NCI-H2227 (cell line): ENCODE data around the gene MICAL2.

Source experiments
- DNase-seq: peaks from one replicate; lab custom pipeline; 2025; ENCODE audit not compliant: unreplicated experiment; lab: John Stamatoyannopoulos, UW

MICAL2 gene

DNA sequence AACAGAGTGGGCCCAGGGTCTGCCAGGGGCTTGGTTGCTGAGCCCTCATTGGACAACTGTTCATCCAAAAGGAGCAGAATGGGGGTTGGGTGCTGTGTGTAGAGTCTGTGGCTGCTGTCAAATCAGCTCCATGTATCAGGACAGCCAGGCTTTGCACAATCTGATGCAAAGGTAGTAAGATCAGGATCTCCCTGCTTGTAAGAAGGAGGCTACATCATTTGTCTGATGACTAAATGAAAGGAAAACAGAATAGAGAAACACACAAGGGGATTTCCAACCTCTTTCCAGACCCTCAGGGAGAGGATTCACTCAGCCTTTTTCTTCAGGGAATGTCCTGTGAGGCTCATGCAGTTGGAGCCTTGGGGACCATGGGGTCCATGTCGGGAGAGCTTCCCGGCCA, 7.2 kb downstream of the MICAL2 start:
- DNase-seq, result no peak

- peak; percentile 51 for DNase-seq
Observed at GRCh38 chr11:12118949-12119348, 8.6 kb downstream of the MICAL2 start.

DNA sequence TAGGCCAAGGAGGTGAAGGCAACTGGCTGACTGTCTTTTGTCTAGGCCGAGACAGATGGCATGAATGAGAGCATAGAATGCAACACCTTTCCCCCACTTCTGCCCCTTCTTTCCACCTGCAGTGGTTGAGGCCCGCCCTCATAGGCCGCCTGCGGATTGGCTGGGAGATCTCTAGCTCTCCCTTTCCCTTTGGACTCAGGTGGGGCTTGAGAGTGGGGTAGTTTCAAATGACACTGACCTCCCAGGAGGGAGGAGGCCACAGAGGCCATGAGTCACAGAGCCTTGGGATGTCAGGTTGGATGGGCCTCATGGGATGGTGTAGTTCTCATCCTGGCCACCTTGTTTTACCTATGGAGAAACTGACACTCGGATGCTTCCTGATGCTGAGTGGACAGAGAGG, 9.1 kb downstream of the MICAL2 start:
- no peak for DNase-seq

GRCh38 chr11:12120031-12121008, 9.9 kb downstream of the MICAL2 start:
- DNase-seq, result no peak

DNA sequence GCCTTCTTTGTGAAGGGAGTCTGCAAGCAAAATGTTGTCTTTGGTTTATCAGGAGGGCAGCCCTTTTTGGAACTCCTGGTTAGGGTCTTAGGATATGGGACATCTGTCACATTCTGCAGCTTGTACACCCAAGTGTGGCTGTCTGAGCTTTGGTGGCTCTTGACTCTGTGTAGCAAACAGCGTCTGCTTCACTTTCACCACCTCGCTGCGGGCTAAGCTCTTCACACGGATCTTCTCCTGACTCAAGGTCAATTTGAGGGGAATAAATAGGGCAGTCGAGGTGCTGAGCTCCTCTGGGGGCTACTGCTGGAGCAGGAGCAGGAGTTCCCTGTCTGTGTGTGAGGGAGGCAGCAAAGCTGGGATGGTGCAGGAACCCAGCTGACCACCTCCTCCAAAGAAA, 10.6 kb downstream of the MICAL2 start:
- no peak for DNase-seq

DNA sequence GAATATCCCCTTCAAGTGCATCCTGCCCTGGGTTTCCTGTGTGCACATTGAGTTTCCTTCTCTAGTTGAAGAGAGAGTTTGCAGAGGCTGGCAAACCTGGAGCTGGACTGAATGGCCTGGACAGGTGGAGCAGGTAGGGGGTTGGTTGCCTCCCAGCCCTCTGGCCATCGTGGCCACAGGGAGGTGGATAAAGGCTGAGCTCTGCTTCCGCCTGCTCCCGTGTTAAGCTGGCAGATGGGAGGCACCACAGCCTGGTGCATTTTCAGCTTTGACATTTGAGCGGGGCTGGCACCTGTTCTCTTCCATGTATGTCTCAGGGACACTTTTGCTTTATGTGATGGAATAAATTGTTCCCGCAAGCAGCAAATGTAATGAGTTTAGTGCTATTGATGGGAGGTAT, 11.1 kb downstream of the MICAL2 start:
- no peak for DNase-seq

- DNase-seq, result no peak
Observed at GRCh38 chr11:12122083-12122482, 11.7 kb downstream of the MICAL2 start.

GRCh38 chr11:12123273-12123672, 12.9 kb downstream of the MICAL2 start:
- no peak for DNase-seq

GRCh38 chr11:12123799-12124198, 13.4 kb downstream of the MICAL2 start:
- no peak for DNase-seq

DNA sequence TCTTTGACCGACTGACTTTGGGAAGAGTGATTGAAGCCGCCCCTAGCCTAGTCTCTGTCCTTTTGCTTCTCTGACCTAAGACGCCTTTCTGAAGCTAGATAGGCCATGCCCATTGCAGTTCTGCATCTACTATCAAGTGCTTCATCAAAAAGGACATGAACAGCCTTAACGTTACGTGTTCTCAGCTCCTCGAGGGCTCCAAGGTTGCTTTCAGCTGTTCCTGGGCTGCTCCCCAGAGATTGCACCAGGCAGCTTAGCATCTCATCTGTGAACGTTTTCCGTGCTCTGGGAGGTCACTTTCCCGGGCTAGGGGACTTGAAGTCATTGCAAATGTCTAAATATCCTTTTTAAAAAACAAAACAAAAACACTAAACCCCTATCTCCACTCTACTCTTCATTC, 13.9 kb downstream of the MICAL2 start:
- DNase-seq, result no peak

DNA sequence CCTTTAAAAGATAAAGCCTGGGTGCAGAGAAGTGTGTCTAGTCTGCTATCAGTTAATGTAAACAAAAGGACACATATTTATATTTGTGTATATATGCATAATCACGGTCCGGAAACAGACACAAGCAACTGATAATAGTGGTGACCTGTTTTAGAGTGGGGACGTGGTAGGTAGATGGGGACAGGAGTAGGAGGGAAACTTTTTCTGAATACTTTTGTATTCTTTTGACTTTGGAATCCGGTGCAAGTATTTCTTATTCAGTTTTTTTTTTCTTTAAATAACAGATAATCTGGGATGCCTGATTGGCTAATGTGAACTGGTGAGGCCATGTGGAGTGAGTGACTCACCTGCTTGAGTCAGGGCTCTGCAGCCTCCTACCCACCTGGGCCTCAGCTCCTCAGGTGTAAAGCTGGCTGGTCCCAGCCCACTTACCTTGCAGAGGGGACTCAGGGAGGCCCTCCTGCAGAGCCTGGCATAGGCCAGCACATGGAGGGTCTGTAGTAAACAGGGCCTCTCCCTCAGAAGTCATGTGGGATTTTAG, 15.3 kb downstream of the MICAL2 start:
- DNase-seq, result no peak

DNA sequence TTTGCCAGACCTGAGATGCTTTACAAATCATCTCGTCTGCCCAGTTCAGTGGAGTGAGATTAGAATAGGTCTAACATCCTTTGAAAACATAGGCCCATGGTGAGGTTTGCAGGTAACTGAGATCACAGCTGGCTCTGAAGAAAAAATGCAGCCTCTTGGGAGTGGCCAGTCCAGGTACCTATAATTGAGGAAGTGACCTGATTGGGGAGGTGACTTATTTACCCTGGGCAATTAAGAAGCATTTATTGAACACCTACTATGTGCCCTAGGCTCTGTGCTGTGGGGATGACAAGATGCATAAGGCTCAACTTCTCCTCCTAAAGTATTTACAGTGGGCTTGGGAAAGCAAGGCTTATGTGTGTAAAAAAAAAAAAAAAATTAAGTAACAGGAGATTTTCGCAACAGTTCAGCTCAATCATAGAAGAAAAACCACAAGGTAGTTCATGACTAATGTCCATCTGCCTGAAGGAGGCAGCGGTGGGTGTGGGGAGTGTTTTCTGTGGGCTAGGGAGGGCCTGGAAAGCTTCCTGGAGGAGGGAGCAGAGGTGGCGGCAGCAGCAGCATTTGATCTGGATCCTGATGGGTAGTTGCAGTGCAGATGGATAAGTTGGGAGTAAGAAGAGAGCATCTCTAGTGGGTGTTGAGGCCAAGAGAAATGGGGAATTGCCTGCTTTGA, 16.1 kb downstream of the MICAL2 start:
- DNase-seq, result no peak

GRCh38 chr11:12127206-12127898, 17.0 kb downstream of the MICAL2 start:
- no peak for DNase-seq

- no peak for DNase-seq
Observed at GRCh38 chr11:12128301-12128751, 17.9 kb downstream of the MICAL2 start.

DNA sequence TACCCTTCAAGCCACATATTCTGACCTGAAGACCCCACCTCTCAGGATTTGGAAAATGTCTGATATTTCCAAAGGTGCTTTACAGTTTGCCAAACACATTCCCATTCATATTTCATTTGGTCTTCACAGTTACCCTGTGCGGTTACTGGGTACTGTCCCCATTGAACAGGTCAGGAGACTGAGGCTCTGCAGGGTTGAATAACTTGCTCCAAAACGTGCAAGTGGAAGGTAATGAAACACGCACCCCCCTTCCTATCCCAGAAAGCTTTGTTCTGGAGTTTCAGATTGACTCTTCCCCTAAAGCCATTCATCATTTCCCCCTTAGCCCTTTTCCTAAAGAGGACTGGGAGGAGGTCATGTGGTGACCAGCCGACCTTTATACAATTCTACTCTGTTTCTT, 18.8 kb downstream of the MICAL2 start:
- no peak for DNase-seq

DNA sequence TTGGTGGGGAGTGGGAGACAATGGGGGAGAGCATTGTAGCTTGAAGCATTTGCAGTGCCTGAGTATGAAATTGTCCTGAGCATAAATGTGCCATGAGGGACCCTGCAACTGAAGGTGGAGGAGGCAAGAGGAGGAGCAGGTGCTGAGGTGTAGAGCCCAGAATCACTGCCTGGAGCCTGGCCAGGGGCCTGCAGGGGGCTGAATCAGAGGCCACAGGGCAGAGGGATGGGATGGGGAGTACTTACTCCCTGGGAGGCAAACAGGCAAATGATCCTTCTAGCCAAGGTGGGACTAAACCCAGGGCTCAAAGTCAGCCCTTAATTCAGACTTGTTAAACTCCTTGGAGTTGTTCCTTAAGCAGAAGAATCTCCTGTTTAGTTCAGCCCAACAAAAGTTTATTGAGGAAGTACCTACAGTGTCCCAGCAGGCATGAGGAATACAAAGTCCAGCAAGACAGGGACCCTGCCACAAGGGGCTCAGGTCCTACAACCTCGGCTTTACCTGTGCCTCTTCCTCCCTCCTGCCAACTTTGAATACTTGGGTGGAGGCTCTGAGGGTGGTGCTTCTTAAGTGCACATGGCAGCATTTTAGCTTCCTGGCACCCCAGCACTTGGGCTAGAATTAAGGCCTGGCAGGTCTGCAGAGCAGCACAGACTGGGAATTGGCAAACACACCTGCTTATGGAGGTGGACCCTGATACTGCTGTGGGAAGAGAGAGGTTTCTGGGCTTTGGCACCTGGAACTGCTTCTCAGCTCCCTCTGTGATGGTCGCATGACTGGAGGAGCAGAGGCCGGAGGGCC, 20.0 kb downstream of the MICAL2 start:
- no peak for DNase-seq

DNA sequence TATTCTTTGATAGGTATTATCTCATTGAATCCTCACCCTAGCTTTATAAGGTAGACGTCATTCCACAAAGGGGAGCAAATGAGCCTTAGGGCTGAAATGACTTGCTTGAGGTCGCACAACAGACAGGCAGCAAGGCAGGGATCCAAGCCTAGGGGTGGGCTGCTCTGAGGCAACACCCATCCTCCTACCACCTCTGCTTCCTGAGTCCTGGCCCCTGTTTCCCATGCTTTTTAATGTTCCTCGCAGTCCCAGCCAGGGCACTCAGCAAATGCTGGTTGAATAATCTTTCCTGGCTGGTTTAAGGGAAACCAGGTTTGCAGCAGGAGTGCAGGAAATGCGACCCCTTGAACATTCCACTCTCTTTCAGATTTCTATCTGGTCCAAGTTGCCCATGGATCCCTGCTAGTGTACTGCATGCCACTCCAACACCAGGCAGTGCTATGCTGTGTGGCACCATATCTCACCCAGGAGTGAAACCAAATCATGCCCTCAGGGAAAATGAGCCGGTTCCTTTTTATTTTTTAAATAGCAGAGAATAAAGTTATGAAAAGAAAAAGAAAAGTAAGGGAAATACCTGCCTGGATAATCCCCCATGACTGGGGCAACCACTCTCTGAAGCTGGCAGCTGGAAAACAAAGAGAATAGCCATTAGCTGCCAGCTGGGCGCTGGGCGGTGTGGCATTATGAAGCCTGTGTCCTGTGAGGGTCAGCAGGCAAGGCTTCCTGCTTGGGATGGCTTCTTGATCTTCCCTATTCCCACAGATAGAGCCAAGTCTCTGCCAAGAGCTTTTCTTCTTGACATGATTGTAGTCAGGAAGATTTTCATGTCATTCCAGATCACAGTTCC, 21.8 kb downstream of the MICAL2 start:
- no peak for DNase-seq

GRCh38 chr11:12132790-12133145, 22.4 kb downstream of the MICAL2 start:
- no peak for DNase-seq

- DNase-seq, result no peak
Observed at GRCh38 chr11:12133547-12134235, 23.3 kb downstream of the MICAL2 start.
